H9 (cell line): ENCODE data around the gene CEBPG. TPM values are rescaled to one million over a fixed set of nuclear protein-coding genes. Genes with fewer than 3 reads are reported as not detected.

Experiments used
- DNase-seq: peaks from one replicate; pipeline ENCODE4 v3.0.0-alpha.2; 2017
- H2AFZ ChIP-seq: one replicate; pipeline ENCODE4 v1.6.1; 2013; ENCODE audit warnings: mild to moderate bottlenecking, low read length, control low read depth, moderate library complexity
- H2AK5ac ChIP-seq: 2 replicates; pipeline ENCODE4 v1.6.1; 2013; ENCODE audit warnings: low read length, control low read depth, mixed read lengths; ENCODE audit not compliant: insufficient read length
- H2BK120ac ChIP-seq: one replicate; pipeline ENCODE4 v1.6.1; 2013; ENCODE audit warnings: low read depth, mild to moderate bottlenecking, low read length, control low read depth, inconsistent platforms; ENCODE audit not compliant: poor library complexity, severe bottlenecking
- H2BK12ac ChIP-seq: 2 replicates; pipeline ENCODE4 v1.6.1; 2013; ENCODE audit warnings: low read length, control low read depth, mixed read lengths, low read depth; ENCODE audit not compliant: insufficient read length
- H2BK15ac ChIP-seq: 2 replicates; pipeline ENCODE4 v1.6.1; 2013; ENCODE audit warnings: low read depth, low read length, control low read depth
- H2BK20ac ChIP-seq: one replicate; pipeline ENCODE4 v1.6.1; 2013; ENCODE audit warnings: low read depth, mild to moderate bottlenecking, low read length, control low read depth, inconsistent platforms; ENCODE audit not compliant: poor library complexity, severe bottlenecking
- H2BK5ac ChIP-seq: 2 replicates; pipeline ENCODE4 v1.6.1; 2013; ENCODE audit warnings: low read length, control low read depth, mixed read lengths; ENCODE audit not compliant: insufficient read length
- H3K14ac ChIP-seq: 2 replicates; pipeline ENCODE4 v1.6.1; 2013; ENCODE audit warnings: low read length, control low read depth; ENCODE audit not compliant: insufficient read depth
- H3K18ac ChIP-seq: 2 replicates; pipeline ENCODE4 v1.6.1; 2013; ENCODE audit warnings: low read depth, mild to moderate bottlenecking, mixed read lengths, low read length, control low read depth; ENCODE audit not compliant: insufficient read length
- H3K23ac ChIP-seq: 2 replicates; pipeline ENCODE4 v1.6.1; 2013; ENCODE audit warnings: low read length, control low read depth, mixed read lengths, low read depth; ENCODE audit not compliant: insufficient read length
- H3K23me2 ChIP-seq: 2 replicates; pipeline ENCODE4 v1.6.1; 2013; ENCODE audit warnings: low read depth, mild to moderate bottlenecking, mixed read lengths, low read length, control low read depth; ENCODE audit not compliant: insufficient read length, poor library complexity, severe bottlenecking
- H3K27ac ChIP-seq: 2 replicates; pipeline ENCODE4 v1.5.1; 2013; ENCODE audit warnings: low read length, control low read depth, mixed read lengths, low read depth; ENCODE audit not compliant: insufficient read length
- H3K27me3 ChIP-seq: 2 replicates; pipeline ENCODE4 v1.6.1; 2013; ENCODE audit warnings: low read length, control low read depth, inconsistent platforms; ENCODE audit not compliant: insufficient read depth
- H3K4ac ChIP-seq: 2 replicates; pipeline ENCODE4 v1.6.1; 2013; ENCODE audit warnings: low read depth, mild to moderate bottlenecking, control low read depth, inconsistent platforms, low read length, moderate library complexity
- H3K4me1 ChIP-seq: 2 replicates; pipeline ENCODE4 v1.6.1; 2013; ENCODE audit warnings: low read length, control low read depth, inconsistent platforms; ENCODE audit not compliant: insufficient read depth
- H3K4me2 ChIP-seq: 2 replicates; pipeline ENCODE4 v1.6.1; 2013; ENCODE audit warnings: low read length, control low read depth, mixed read lengths; ENCODE audit not compliant: insufficient read length, insufficient read depth
- H3K56ac ChIP-seq: 2 replicates; pipeline ENCODE4 v1.6.1; 2013; ENCODE audit warnings: low read depth, mild to moderate bottlenecking, mixed read lengths, low read length, control low read depth; ENCODE audit not compliant: insufficient read length
- H3K79me1 ChIP-seq: 2 replicates; pipeline ENCODE4 v1.6.1; 2013; ENCODE audit warnings: low read depth, mild to moderate bottlenecking, moderate library complexity, low read length, control low read depth, inconsistent platforms; ENCODE audit not compliant: insufficient read depth, poor library complexity, severe bottlenecking
- H3K79me2 ChIP-seq: 2 replicates; pipeline ENCODE4 v1.6.1; 2013; ENCODE audit warnings: low read length, control low read depth, inconsistent platforms; ENCODE audit not compliant: insufficient read depth
- H3K9ac ChIP-seq: 2 replicates; pipeline ENCODE4 v1.6.1; 2013; ENCODE audit warnings: low read length, control low read depth, mixed read lengths; ENCODE audit not compliant: insufficient read length; ENCODE audit errors: extremely low read depth
- H3K9me3 ChIP-seq: one replicate; pipeline ENCODE4 v1.6.1; 2013; ENCODE audit warnings: low read depth, low read length, inconsistent platforms; ENCODE audit not compliant: control insufficient read depth
- H3T11ph ChIP-seq: one replicate; pipeline ENCODE4 v1.6.1; 2013; ENCODE audit warnings: mild to moderate bottlenecking, low read length, control low read depth, inconsistent platforms
- H4K20me1 ChIP-seq: one replicate; pipeline ENCODE4 v1.6.1; 2013; ENCODE audit not compliant: control insufficient read depth, insufficient read length, insufficient read depth
- H4K5ac ChIP-seq: 2 replicates; pipeline ENCODE4 v1.6.1; 2013; ENCODE audit warnings: low read depth, mild to moderate bottlenecking, mixed read lengths, low read length, control low read depth; ENCODE audit not compliant: insufficient read length
- H4K8ac ChIP-seq: replicated peaks from 2 replicates; pipeline ENCODE4 v1.6.1; 2013; ENCODE audit warnings: low read length, control low read depth, mixed read lengths, low read depth; ENCODE audit not compliant: insufficient read length
- H4K91ac ChIP-seq: 2 replicates; pipeline ENCODE4 v1.6.1; 2013; ENCODE audit warnings: low read depth, mild to moderate bottlenecking, moderate library complexity, mixed read lengths, low read length, control low read depth; ENCODE audit not compliant: insufficient read length
- H3K27ac Mint-ChIP-seq, 3 experiments: 2 replicates in 2 of 3; 3 replicates in 1 of 3; pipeline ENCODE4 v1.8.0; 2020 to 2021; ENCODE audit warnings: mixed read lengths in 3 of 3, mild to moderate bottlenecking in 1 of 3, moderate library complexity in 1 of 3
- H3K27me3 Mint-ChIP-seq: 2 replicates; pipeline ENCODE4 v1.8.0; 2021; ENCODE audit warnings: low read depth, mild to moderate bottlenecking, moderate library complexity, mixed read lengths
- H3K36me3 Mint-ChIP-seq, 3 experiments: 2 replicates in 2 of 3; 3 replicates in 1 of 3; pipeline ENCODE4 v1.8.0; 2020 to 2021; ENCODE audit warnings: low read depth in 3 of 3, mixed read lengths in 3 of 3; ENCODE audit not compliant: insufficient read depth in 1 of 3
- H3K4me1 Mint-ChIP-seq, 2 experiments: 2 replicates each; pipeline ENCODE4 v1.8.0; 2020; ENCODE audit warnings: mixed read lengths in 2 of 2
- H3K4me3 Mint-ChIP-seq, 2 experiments: 2 replicates in 1 of 2; 3 replicates in 1 of 2; pipeline ENCODE4 v1.8.0; 2020 to 2021; ENCODE audit warnings: mild to moderate bottlenecking in 2 of 2, mixed read lengths in 2 of 2, moderate library complexity in 1 of 2
- H3K9me3 Mint-ChIP-seq, 2 experiments: 2 replicates in 1 of 2; 3 replicates in 1 of 2; pipeline ENCODE4 v1.8.0; 2020; ENCODE audit warnings: mild to moderate bottlenecking in 2 of 2, mixed read lengths in 2 of 2, moderate library complexity in 1 of 2
- CTCF ChIP-seq: fragments of 200-600 bp; sonication (generic); conservative IDR thresholded peaks from 3 replicates; pipeline ENCODE4 v1.8.0; 2021; ENCODE audit warnings: antibody characterized with exemption, mild to moderate bottlenecking
- WGBS: extraction: QIAGEN DNeasy Blood & Tissue Kit; methylation state at CpG from one replicate; pipeline ENCODE4 v1.1.7; 2013; ENCODE audit warnings: missing lambda C conversion rate, low lambda C conversion rate, mixed read lengths; ENCODE audit not compliant: insufficient read length; ENCODE audit errors: extremely low coverage; 5-methylcytosine and 5-hydroxymethylcytosine counted together
- total RNA-seq: library from RNA; stranded (reverse); gene quantifications from 2 replicates; pipeline ENCODE4 v1.2.1, GENCODE V29; 2021

CEBPG gene
- total RNA-seq, 1 experiment from 2014 or later = 33.7 TPM

GRCh38 chr19:33432015-33432414 is 58.5 kb downstream of the CEBPG start:
- Histone ChIP-seq H3K27ac (no peak overlapping the region), H2BK12ac (no peak overlapping the region), H4K8ac (no peak overlapping the region), H4K20me1 (no peaks in the 10 kb centered on the region), H2BK120ac (no peak overlapping the region), H3K23me2 (no peaks in the 10 kb centered on the region), H3K9ac (no peak overlapping the region), H2BK15ac (no peak overlapping the region), H2AK5ac (no peak overlapping the region), H3K4ac (no peak overlapping the region), H3K4me1 (no peaks in the 10 kb centered on the region), H3K9me3 (no peaks in the 10 kb centered on the region), H3K56ac (no peak overlapping the region), H3K4me2 (no peak overlapping the region), H3K14ac (no peak overlapping the region; the same call in 1 of the 2 replicates), H3K18ac (no peak overlapping the region), H3K23ac (no peak overlapping the region), H2AFZ (no peak overlapping the region), H2BK5ac (no peak overlapping the region), H3K79me1 (no peaks in the 10 kb centered on the region), H3K27me3 (no peaks in the 10 kb centered on the region), H3T11ph (no peak overlapping the region), H4K5ac (no peak overlapping the region), H2BK20ac (no peak overlapping the region), H3K79me2 (no peaks in the 10 kb centered on the region), H4K91ac (no peak overlapping the region)
- peaks cover 9 to 10% of the 10 kb centered on the region in 2 experiments for H3K4me1 Mint-ChIP-seq
- DNase-seq = no peak
- no peak overlapping the region for H3K27ac Mint-ChIP-seq
- H3K9me3 Mint-ChIP-seq = no peaks in the 10 kb centered on the region
- H3K27me3 Mint-ChIP-seq = no peaks in the 10 kb centered on the region
- H3K36me3 Mint-ChIP-seq = no peaks in the 10 kb centered on the region
- H3K4me3 Mint-ChIP-seq = no peak overlapping the region
- TF ChIP-seq CTCF = no peak
- no CpG with 5 or more reads among the region's 5 CpGs for WGBS

Other genes with a start within 250 kb of the CEBPG start
- gene WDR88, start 241.6 kb upstream of the CEBPG start, total RNA-seq = not detected in 2 replicates
- 29.2 and 34.4 TPM in 2 replicates for gene LRP3, start 179.4 kb upstream of the CEBPG start, total RNA-seq
- 2.5 and 2.9 TPM in 2 replicates for gene SLC7A10, start 147.9 kb upstream of the CEBPG start, total RNA-seq
- 3.2 and 3.7 TPM in 2 replicates for gene CEBPA, start 71.2 kb upstream of the CEBPG start, total RNA-seq
- 52.2 and 52.8 TPM in 2 replicates for gene PEPD, start 148.1 kb downstream of the CEBPG start, total RNA-seq
- 4.9 and 5.1 TPM in 2 replicates for gene CHST8, start 248.2 kb downstream of the CEBPG start, total RNA-seq